ENCODE data around the gene MGAT3.

MGAT3 gene

DNA sequence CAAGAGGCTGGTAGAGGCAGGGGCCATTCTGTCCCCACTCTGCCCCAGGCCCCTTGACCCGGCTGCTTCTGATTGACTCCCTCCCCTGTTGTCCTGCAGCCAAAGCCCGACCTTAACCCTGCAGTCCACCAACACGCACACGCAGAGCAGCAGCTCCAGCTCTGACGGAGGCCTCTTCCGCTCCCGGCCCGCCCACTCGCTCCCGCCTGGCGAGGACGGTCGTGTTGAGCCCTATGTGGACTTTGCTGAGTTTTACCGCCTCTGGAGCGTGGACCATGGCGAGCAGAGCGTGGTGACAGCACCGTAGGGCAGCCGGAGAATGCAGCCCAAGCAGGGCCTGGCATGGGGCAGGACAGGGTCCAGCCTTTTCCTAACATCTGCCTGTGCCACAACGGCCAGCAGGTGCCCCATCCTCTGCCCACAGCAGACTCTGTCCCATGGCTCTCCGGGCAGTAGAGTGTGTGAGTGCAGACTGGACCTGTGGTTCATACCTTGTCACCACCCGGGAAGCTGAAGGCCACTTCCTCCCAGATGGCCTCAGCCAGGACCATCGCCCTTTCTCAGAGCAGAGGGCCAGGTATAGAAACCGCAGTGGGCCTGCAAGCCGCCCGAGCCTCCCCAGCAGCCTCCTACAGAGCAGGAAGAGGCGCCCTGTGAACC is 26.8 kb upstream of the MGAT3 start:
- Histone ChIP-seq H3K27ac (peak overlapping the region in 3 of 11 experiments; percentile 20 to 76 (median 44); a peak in 3 of 22 replicates), H3K4me1 (peaks cover 25 to 67% (median 38%) of the 10 kb centered on the region in 10 experiments), H3K27me3 (no peaks in the 10 kb centered on the region)

DNA sequence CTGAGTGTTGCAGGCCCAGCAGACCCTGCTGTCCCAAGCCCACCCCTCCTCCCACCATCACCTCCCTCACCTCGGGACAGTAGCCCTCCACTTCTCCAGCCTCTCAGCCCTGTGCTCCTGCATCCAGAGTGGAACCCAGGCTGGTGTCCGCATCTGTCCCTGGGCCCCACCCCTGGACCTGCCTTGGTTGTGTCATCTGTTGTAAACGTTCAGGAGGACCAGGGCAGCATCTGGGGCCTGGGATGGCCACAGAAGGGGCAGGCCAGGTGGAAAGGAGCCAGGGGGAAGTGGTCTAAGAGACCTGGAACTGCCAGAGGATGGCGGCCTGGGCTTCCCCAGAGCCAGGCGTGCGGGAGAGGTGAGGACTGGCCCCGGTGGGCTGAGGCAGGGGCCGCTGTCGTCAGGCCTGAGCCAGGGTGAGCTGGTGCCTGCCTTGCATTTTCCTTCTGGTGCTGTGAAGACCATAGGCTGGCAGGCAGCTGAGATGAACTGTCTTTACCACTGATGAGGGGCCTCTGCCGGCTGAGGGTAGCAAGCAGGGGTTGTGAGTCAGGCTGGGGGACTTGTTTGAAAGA is 26.1 kb upstream of the MGAT3 start:
- no peak for TF ChIP-seq Cebpa-rat (IDR thresholded peaks at IDR 0.05)
- H3K27ac ChIP-seq: peak overlapping the region in 8 of 11 experiments; percentile 19 to 80 (median 52); a peak in 12 of 22 replicates

More for the DNA sequence above, 26.8 kb upstream of the MGAT3 start:
- H3K9ac ChIP-seq: peak overlapping the region in 1 of 11 experiments; percentile 18; a peak in 1 of 22 replicates
- no peaks in the 10 kb centered on the region for H3K9me3 ChIP-seq (replicated peaks in 1 of 11)
- peak overlapping the region in 2 of 11 experiments; percentile 1 to 25; a peak in 1 of 22 replicates for H3K4me2 ChIP-seq
- TF ChIP-seq Cebpa-rat (IDR thresholded peaks at IDR 0.05): no peak
- no peak overlapping the region for H3K4me3 ChIP-seq
- no peaks in the 10 kb centered on the region for H4K20me1 ChIP-seq
- peaks cover 62 to 95% (median 79%) of the 10 kb centered on the region in 11 experiments for H3K36me3 ChIP-seq

DNA sequence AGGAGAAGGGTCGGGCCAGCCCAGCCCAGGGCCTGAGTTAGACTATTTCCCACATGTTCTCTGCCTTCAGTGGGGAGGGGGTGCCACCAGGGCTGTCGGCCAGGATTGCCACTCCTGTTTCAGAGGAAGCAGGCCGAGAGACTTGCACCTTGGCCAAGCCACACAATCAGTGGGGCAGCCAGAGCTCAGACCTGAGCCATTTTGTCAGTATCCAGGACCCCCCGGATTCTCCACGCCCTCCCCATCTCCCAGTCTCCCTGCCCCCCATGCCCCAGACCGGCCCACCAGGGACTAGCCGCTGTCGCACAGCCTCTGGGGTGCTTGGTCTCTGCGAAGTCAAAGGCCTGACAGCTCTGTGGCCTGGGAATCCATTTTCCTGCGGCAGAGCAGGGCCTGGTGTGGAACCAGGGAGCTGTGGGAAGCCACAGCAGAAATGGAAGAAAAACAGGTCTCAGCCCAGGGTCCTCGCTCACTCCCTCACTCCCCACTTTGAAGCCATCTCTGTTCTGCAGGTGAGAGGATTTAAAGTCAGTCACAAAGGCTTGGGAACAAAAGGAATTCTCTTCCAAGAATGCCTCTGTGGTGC is 25.5 kb upstream of the MGAT3 start:
- Histone ChIP-seq H3K27ac (peak overlapping the region in 9 of 11 experiments; percentile 21 to 80 (median 44); a peak in 16 of 22 replicates), H3K9ac (peak overlapping the region in 9 of 11 experiments; percentile 22 to 70 (median 43); a peak in 17 of 22 replicates)

More for the DNA sequence above, 26.1 kb upstream of the MGAT3 start:
- no peaks in the 10 kb centered on the region for H3K9me3 ChIP-seq (replicated peaks in 1 of 11)
- H3K27me3 ChIP-seq: no peaks in the 10 kb centered on the region
- H3K4me3 ChIP-seq: no peak overlapping the region
- H3K9ac ChIP-seq: peak overlapping the region in 6 of 11 experiments; percentile 35 to 70 (median 62); a peak in 11 of 22 replicates
- H3K4me1 ChIP-seq: peaks cover 31 to 73% (median 44%) of the 10 kb centered on the region in 10 experiments
- H3K36me3 ChIP-seq: peaks cover 61 to 89% (median 79%) of the 10 kb centered on the region in 11 experiments
- peak overlapping the region in 5 of 11 experiments; percentile 72 to 91 (median 81); a peak in 10 of 22 replicates for H3K4me2 ChIP-seq
- H4K20me1 ChIP-seq: no peaks in the 10 kb centered on the region

DNA sequence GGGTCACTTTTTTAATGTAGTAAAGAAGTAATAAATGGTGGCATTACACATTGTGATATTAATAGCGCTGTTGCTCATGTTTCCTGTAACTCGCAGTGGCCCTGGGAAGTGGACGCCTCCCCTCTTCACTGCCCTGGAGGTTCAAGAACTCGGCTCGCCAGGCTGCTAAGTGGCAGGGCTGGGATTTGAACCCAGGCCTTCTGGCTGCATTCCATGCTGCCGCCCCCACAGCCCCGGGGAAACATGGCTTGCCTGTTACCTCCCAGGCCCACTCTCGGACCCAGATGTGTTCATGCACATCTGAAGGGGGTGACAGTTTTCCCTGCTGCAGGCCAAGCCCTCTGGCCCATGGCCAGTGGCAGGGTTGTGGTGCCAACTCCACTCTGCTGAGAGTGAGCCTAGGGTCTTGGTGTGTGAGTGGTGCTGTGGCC is 25.0 kb upstream of the MGAT3 start:
- no peaks in the 10 kb centered on the region for H3K27me3 ChIP-seq
- peak overlapping the region in 10 of 11 experiments; percentile 21 to 80 (median 38); a peak in 15 of 22 replicates for H3K27ac ChIP-seq
- H3K4me2 ChIP-seq: peak overlapping the region in 9 of 11 experiments; percentile 12 to 91 (median 72); a peak in 16 of 22 replicates
- peaks cover 49 to 77% (median 67%) of the 10 kb centered on the region in 11 experiments for H3K36me3 ChIP-seq
- H3K4me1 ChIP-seq: peaks cover 43 to 85% (median 56%) of the 10 kb centered on the region in 10 experiments
- peak overlapping the region in 1 of 10 experiments; percentile 6; a peak in 1 of 20 replicates for H3K4me3 ChIP-seq
- H4K20me1 ChIP-seq: no peaks in the 10 kb centered on the region
- H3K9me3 ChIP-seq (replicated peaks in 1 of 11): no peaks in the 10 kb centered on the region
- H3K9ac ChIP-seq: peak overlapping the region in 9 of 11 experiments; percentile 22 to 70 (median 35); a peak in 15 of 22 replicates
- TF ChIP-seq Cebpa-rat (IDR thresholded peaks at IDR 0.05): no peak

More for the DNA sequence above, 25.5 kb upstream of the MGAT3 start:
- TF ChIP-seq Cebpa-rat (IDR thresholded peaks at IDR 0.05): no peak
- Histone ChIP-seq H3K4me3 (peak overlapping the region in 1 of 10 experiments; percentile 6; a peak in 1 of 20 replicates), H4K20me1 (no peaks in the 10 kb centered on the region), H3K27me3 (no peaks in the 10 kb centered on the region), H3K4me1 (peaks cover 37 to 80% (median 50%) of the 10 kb centered on the region in 10 experiments), H3K4me2 (peak overlapping the region in 9 of 11 experiments; percentile 12 to 91 (median 72); a peak in 15 of 22 replicates), H3K36me3 (peaks cover 54 to 83% (median 72%) of the 10 kb centered on the region in 11 experiments), H3K9me3 (replicated peaks in 1 of 11) (no peaks in the 10 kb centered on the region)

DNA sequence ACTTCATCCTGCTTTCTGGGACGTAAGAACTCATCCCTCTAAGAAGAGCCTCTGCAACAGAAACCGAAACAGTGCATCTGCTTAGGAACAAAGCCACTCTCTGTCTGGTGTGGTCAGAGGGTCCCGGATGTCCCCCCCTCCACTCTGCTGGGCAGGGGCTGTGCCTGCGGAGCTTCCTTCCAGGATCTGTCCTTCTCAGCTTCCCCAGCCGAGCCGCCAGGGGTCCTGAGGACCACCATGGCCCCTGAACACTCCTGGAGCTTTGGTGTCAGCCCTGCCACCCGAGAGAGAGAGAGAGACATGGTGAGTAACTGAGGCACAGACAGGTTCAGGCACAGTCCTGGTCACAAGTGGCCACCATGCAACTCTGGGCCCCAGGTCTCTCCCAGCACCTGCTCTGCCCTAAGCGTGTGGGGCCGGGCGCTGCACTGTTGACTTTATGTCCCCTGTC is 24.4 kb upstream of the MGAT3 start:
- Histone ChIP-seq H3K9ac (peak overlapping the region in 8 of 11 experiments; percentile 22 to 70 (median 48); a peak in 13 of 22 replicates), H3K36me3 (peaks cover 44 to 72% (median 62%) of the 10 kb centered on the region in 11 experiments), H3K27me3 (no peaks in the 10 kb centered on the region), H3K4me1 (peaks cover 48 to 90% (median 61%) of the 10 kb centered on the region in 10 experiments), H3K9me3 (replicated peaks in 1 of 11) (no peaks in the 10 kb centered on the region), H3K4me2 (peak overlapping the region in 10 of 11 experiments; percentile 12 to 91 (median 58); a peak in 16 of 22 replicates), H3K4me3 (no peak overlapping the region), H4K20me1 (no peaks in the 10 kb centered on the region), H3K27ac (peak overlapping the region in 9 of 11 experiments; percentile 21 to 80 (median 40); a peak in 15 of 22 replicates)
- no peak for TF ChIP-seq Cebpa-rat (IDR thresholded peaks at IDR 0.05)

DNA sequence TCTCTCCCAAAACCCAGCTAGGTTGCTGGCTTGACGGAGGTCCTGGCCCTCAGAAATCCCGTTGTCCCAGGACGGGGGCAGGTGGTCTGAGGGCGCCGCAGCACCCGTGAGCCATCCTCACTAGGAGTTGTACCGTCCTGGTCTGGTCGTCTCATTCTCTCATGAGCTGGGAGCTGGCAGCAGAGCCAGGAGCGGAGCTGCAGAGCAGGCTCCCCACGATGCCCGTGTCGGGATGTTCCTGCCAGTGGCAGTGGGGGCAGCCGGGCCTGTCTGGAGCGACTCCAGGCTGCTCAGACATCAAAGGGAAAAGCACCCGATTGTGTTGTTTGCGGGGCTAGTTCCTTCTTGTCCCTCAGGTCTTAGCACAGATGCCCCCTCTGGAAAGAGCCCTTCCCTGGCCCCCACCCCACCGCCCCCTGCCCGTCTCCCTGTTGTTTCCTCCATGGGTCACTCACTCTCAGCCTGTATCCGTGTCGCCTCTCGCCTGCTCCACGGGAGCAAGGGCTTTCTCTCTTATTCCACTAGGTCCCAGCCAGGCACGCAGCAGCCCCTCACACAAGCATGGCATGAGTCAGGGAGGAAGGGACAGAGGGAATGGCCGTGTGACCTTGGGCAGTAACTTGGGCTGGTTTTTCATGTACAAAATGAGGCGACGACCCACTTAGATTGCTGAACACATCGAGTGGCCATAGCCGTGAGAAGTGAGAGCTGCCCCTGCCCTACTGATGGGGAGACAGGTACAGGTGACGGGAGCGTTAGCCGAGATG is 23.2 kb upstream of the MGAT3 start:
- Histone ChIP-seq H3K27ac (0 out of 22 replicates have a peak overlapping the region, but pooled peaks of 3 of the 11 experiments have one; percentile 3 to 22 (median 20)), H3K9me3 (replicated peaks in 1 of 11) (no peaks in the 10 kb centered on the region), H3K4me3 (no peak overlapping the region), H3K36me3 (peaks cover 31 to 59% (median 49%) of the 10 kb centered on the region in 11 experiments), H3K4me2 (peak overlapping the region; percentile 18 to 91 (median 44); a peak in 19 of 22 replicates), H4K20me1 (no peaks in the 10 kb centered on the region), H3K9ac (peak overlapping the region in 1 of 11 experiments; percentile 58; a peak in 2 of 22 replicates), H3K27me3 (no peaks in the 10 kb centered on the region), H3K4me1 (peaks cover 58 to 96% (median 71%) of the 10 kb centered on the region in 10 experiments)
- TF ChIP-seq Cebpa-rat (IDR thresholded peaks at IDR 0.05): no peak

DNA sequence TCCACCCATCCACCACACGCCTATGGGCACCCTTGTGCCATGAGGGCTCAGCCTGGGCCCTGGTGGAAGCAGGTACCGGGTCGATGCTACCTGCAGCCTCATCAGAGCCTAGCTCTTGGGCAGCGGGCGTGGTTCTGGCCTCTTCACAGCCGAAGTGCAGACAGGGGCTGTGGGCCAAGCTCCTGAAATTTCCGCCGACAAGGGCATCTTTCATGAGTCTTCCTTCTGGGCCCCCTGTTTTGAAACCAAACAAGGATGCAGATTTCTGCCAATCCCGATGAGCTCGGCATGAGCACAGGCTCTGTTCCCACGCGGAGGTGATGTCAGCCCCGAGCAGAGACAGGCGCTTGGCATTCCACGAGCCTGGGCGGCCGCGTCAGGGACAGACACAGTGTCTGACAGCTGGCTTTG is 22.6 kb upstream of the MGAT3 start:
- Histone ChIP-seq H3K4me2 (peak overlapping the region in 7 of 11 experiments; percentile 18 to 91 (median 75); a peak in 6 of 22 replicates), H3K36me3 (peaks cover 27 to 53% (median 44%) of the 10 kb centered on the region in 11 experiments), H3K4me3 (no peak overlapping the region), H3K4me1 (peaks cover 60 to 96% (median 76%) of the 10 kb centered on the region in 10 experiments), H3K27ac (peak overlapping the region in 3 of 11 experiments; percentile 13 to 22 (median 20); a peak in 1 of 22 replicates), H3K27me3 (no peaks in the 10 kb centered on the region), H4K20me1 (no peaks in the 10 kb centered on the region), H3K9me3 (replicated peaks in 1 of 11) (no peaks in the 10 kb centered on the region), H3K9ac (peak overlapping the region in 1 of 11 experiments; percentile 58; a peak in 1 of 22 replicates)
- TF ChIP-seq Cebpa-rat (IDR thresholded peaks at IDR 0.05): no peak
